ENCODE data around the gene CIT. TPM values are rescaled to one million over a fixed set of nuclear protein-coding genes. Genes with fewer than 3 reads are reported as not detected.
A peak's percentile ranks its signal among the peaks of the same experiment; 100 is the strongest.

CIT gene
- total RNA-seq, 6 experiments from 2014 or later, result 1.8 to 12.8 (median 3.3) TPM

DNA sequence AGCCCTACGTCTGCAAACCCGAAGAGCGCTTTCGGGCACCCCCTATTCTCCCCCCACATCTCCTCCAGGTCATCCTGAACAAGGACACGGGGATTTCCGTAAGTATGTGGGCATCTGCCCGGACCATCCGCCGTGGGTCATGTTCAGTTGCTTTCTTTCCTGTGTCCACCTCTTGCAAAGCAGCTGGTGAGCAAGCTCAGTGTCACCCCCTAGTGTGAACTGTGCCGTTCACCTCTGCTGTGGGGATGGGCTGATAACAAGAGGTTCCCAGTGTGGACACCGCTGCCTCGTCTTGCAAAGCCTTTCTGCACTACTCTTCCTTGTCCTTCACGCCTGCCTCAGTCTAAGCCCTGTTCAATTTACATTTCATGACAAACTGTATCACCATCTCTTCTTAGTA is 200.5 kb downstream of the CIT start:
- TF ChIP-seq POLR2A (IDR thresholded peaks at IDR 0.05), result no peak
- TF ChIP-seq, protein P1, sequence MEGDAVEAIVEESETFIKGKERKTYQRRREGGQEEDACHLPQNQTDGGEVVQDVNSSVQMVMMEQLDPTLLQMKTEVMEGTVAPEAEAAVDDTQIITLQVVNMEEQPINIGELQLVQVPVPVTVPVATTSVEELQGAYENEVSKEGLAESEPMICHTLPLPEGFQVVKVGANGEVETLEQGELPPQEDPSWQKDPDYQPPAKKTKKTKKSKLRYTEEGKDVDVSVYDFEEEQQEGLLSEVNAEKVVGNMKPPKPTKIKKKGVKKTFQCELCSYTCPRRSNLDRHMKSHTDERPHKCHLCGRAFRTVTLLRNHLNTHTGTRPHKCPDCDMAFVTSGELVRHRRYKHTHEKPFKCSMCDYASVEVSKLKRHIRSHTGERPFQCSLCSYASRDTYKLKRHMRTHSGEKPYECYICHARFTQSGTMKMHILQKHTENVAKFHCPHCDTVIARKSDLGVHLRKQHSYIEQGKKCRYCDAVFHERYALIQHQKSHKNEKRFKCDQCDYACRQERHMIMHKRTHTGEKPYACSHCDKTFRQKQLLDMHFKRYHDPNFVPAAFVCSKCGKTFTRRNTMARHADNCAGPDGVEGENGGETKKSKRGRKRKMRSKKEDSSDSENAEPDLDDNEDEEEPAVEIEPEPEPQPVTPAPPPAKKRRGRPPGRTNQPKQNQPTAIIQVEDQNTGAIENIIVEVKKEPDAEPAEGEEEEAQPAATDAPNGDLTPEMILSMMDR (IDR thresholded peaks at IDR 0.05), result no peak
- intact Hi-C loops (cut with DNase I), result no loop called here

DNA sequence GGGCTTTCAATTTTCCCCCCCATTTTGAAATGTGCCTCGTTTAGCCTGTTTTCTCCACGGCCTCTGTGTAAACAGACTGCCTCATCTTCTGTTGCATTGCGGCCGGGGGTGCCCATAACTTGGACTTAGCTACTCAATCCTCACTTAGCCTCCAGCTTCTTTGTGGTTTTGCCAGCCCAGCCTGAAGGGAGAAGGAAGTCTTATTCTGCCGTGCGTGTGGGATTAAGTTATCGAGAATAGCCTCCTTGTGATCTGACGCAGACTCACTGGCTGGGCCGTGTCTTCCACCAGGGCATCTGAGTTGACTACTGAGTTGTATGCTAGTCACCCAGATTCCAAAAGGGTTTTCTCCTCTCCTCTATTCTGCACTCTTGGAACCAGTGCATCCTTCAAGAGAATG is 201.1 kb downstream of the CIT start:
- H3K4me3 ChIP-seq, result no peak overlapping the region
- no peaks in the 10 kb centered on the region for H3K9me3 ChIP-seq
- H3K27ac ChIP-seq, result no peak overlapping the region
- no peak for DNase-seq
- peaks cover 4 to 88% (median 44%) of the 10 kb centered on the region in 4 donors for H3K36me3 ChIP-seq
- H3K4me1 ChIP-seq, result peaks cover 0 to 24% (median 0%) of the 10 kb centered on the region in 4 donors
- no peak for ATAC-seq
- no peaks in the 10 kb centered on the region for H3K27me3 ChIP-seq
- no peak for TF ChIP-seq POLR2A (IDR thresholded peaks at IDR 0.05)
- TF ChIP-seq, protein P1 (IDR thresholded peaks at IDR 0.05), result no peak
- WGBS (ENCODE audit: insufficient coverage, low coverage, low lambda C conversion rate, missing lambda C conversion rate), result 86% methylated on average over 9 of the region's 9 CpGs
- intact Hi-C loops (cut with DNase I), result no loop called here

More for the DNA sequence above, 200.5 kb downstream of the CIT start:
- Histone ChIP-seq H3K27me3 (no peaks in the 10 kb centered on the region), H3K9me3 (no peaks in the 10 kb centered on the region), H3K27ac (no peak overlapping the region), H3K36me3 (peaks cover 4 to 86% (median 46%) of the 10 kb centered on the region in 4 donors), H3K4me3 (no peak overlapping the region), H3K4me1 (peaks cover 0 to 27% (median 0%) of the 10 kb centered on the region in 4 donors)
- DNase-seq (no peak), ATAC-seq (no peak)
- 94% methylated on average over 9 of the region's 13 CpGs for WGBS (ENCODE audit: insufficient coverage, low coverage, low lambda C conversion rate, missing lambda C conversion rate)

DNA sequence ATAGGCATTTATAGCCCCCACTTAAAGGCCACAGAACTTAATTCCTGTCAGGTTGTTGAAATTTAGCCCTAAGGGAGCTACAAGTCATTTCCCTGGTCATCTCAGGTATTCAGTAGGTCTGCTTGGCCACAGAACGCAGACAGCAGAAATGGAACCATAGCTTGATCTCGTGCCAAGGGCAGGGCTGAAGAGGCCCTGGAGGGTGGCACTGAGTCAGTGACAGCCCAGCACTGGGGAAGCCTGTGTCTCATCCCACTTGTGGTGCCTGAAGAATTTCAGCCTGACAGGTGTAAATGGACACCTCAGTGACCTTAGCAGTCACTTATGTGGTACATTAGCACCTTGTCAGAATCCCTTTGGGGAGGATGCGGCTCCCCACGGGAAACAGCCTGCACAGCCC is 202.6 kb downstream of the CIT start:
- peaks cover 0 to 24% (median 3%) of the 10 kb centered on the region in 4 donors for H3K4me1 ChIP-seq
- intact Hi-C loops (cut with DNase I), result no loop called here

DNA sequence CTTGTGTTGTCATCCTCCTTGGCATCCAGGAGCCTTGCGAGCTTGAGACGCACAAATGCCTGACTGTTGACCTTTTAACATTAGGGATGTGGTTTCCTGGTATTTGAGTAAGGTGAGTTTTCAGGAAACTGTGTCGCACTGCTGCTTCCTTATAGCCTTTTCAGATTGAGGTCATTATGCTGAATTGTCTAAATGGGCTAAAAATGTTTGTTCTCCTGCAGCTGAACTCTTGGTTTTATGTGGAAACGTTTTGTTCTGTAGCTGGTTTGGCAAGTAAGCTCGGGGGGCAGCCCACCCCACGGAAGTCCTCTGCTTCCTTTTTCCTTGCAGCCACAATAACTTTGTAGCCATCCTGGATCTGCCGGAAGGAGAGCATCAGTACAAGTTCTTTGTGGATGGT is 203.5 kb downstream of the CIT start:
- ATAC-seq (peak; percentile 33 to 61 (median 55)), DNase-seq (no peak)
- intact Hi-C loops (cut with DNase I), result no loop called here
- Histone ChIP-seq H3K27ac (no peak overlapping the region), H3K27me3 (no peaks in the 10 kb centered on the region), H3K4me1 (peaks cover 0 to 25% (median 3%) of the 10 kb centered on the region in 4 donors), H3K9me3 (no peaks in the 10 kb centered on the region), H3K36me3 (peaks cover 4 to 67% (median 28%) of the 10 kb centered on the region in 4 donors), H3K4me3 (no peak overlapping the region)
- TF ChIP-seq POLR2A (IDR thresholded peaks at IDR 0.05), result no peak
- TF ChIP-seq, protein P1 (IDR thresholded peaks at IDR 0.05), result no peak
- WGBS (ENCODE audit: insufficient coverage, low coverage, low lambda C conversion rate, missing lambda C conversion rate), result 38% methylated on average over 7 of the region's 7 CpGs

More for the DNA sequence above, 202.6 kb downstream of the CIT start:
- no peak overlapping the region for H3K4me3 ChIP-seq
- no peaks in the 10 kb centered on the region for H3K9me3 ChIP-seq
- WGBS (ENCODE audit: insufficient coverage, low coverage, low lambda C conversion rate, missing lambda C conversion rate), result 96% methylated on average over 4 of the region's 4 CpGs
- ATAC-seq (no peak), DNase-seq (no peak)
- H3K27ac ChIP-seq, result no peak overlapping the region
- peaks cover 4 to 76% (median 33%) of the 10 kb centered on the region in 4 donors for H3K36me3 ChIP-seq
- no peak for TF ChIP-seq POLR2A (IDR thresholded peaks at IDR 0.05)
- TF ChIP-seq, protein P1 (IDR thresholded peaks at IDR 0.05), result no peak
- no peaks in the 10 kb centered on the region for H3K27me3 ChIP-seq
